Neural cell (in vitro differentiated cells): Measurements from ENCODE around the gene DENND5A.

Source experiments
- CTCF ChIP-seq: fragments of 450-650 bp; IDR thresholded peaks from 2 replicates; pipeline ENCODE4 v1.5.1; 2014; ENCODE audit warnings: antibody characterized with exemption, mild to moderate bottlenecking, moderate library complexity; ENCODE audit not compliant: poor library complexity, severe bottlenecking
- EZH2 ChIP-seq: fragments of 200-600, 300-800 bp; shearing (Covaris generic), sonication (generic); IDR thresholded peaks from 2 replicates; pipeline ENCODE4 v1.6.1; 2014; ENCODE audit warnings: antibody characterized with exemption, low read length, borderline replicate concordance, mild to moderate bottlenecking; ENCODE audit not compliant: insufficient read depth, poor library complexity, severe bottlenecking
- MXI1 ChIP-seq: fragments of 450-650 bp; conservative IDR thresholded peaks from 2 replicates; pipeline ENCODE4 v1.6.1; 2014; ENCODE audit warnings: antibody characterized with exemption, mild to moderate bottlenecking; ENCODE audit not compliant: poor library complexity, severe bottlenecking
- POLR2AphosphoS5 ChIP-seq: IDR thresholded peaks from 2 replicates; pipeline ENCODE4 v1.6.1; 2012
- RAD21 ChIP-seq: fragments of 450-650 bp; conservative IDR thresholded peaks from 2 replicates; pipeline ENCODE4 v1.6.1; 2014; ENCODE audit warnings: antibody characterized with exemption, mild to moderate bottlenecking, moderate library complexity
- TAF1 ChIP-seq: IDR thresholded peaks from 2 replicates; pipeline ENCODE4 v1.6.1; 2012; ENCODE audit warnings: low read depth

- TF ChIP-seq CTCF, result no peak
- no peak for TF ChIP-seq TAF1
- no peak for TF ChIP-seq RAD21
- TF ChIP-seq POLR2AphosphoS5, result no peak
- TF ChIP-seq EZH2, result no peak
- TF ChIP-seq MXI1, result no peak
These were observed 36.6 kb upstream of the DENND5A start for GRCh38 chr11:9301720-9302119.
